SK-N-SH (cell line): ENCODE results near the gene ZNF407.

Source experiments
- CHD2 ChIP-seq: fragments of 150-350 bp; IDR thresholded peaks from 2 replicates; pipeline ENCODE4 v1.6.1; 2018; ENCODE audit warnings: low read length; ENCODE audit not compliant: partially characterized antibody
- CTCF ChIP-seq: fragments of 200-600 bp; sonication (generic); IDR thresholded peaks from 2 replicates; pipeline ENCODE4 v1.6.1; 2017; ENCODE audit warnings: antibody characterized with exemption, mild to moderate bottlenecking, moderate library complexity
- EZH2phosphoT487 ChIP-seq: fragments of 200-600 bp; sonication (generic); IDR thresholded peaks from 2 replicates; pipeline ENCODE4 v1.6.1; 2017; ENCODE audit warnings: low read depth, mixed run types, mild to moderate bottlenecking, antibody characterized with exemption, moderate library complexity, borderline replicate concordance
- JUND ChIP-seq: IDR thresholded peaks from 2 replicates; pipeline ENCODE4 v1.4.0; 2012
- MXI1 ChIP-seq: IDR thresholded peaks from 2 replicates; pipeline ENCODE4 v1.6.1; 2012; ENCODE audit warnings: mild to moderate bottlenecking, low read depth, low read length, improper control_type of control experiment
- NFIC ChIP-seq: IDR thresholded peaks from 2 replicates; pipeline ENCODE4 v1.4.0; 2012; ENCODE audit warnings: borderline replicate concordance
- POLR2AphosphoS5 ChIP-seq: IDR thresholded peaks from 2 replicates; pipeline ENCODE4 v1.6.1; 2012; ENCODE audit warnings: low read depth, low read length
- RFX5 ChIP-seq: IDR thresholded peaks from 2 replicates; pipeline ENCODE4 v1.6.1; 2012; ENCODE audit warnings: mild to moderate bottlenecking, improper control_type of control experiment, low read length

GRCh38 chr18:74645679-74646078, 48.0 kb downstream of the ZNF407 start:
- TF ChIP-seq POLR2AphosphoS5 (no peak), CTCF (no peak), JUND (no peak), NFIC (no peak), MXI1 (no peak), CHD2 (no peak), EZH2phosphoT487 (no peak), RFX5 (no peak)
